GM21515 (cell line): ENCODE measurements around the gene IGFBP1.
A peak's percentile ranks its signal among the peaks of the same experiment; 100 is the strongest.

ENCODE experiments used
- ATAC-seq: cut with Tn5 transposase; IDR thresholded peaks from one replicate; pipeline ENCODE4 v1.9.1; 2021; ENCODE audit not compliant: unreplicated experiment

IGFBP1 gene

DNA sequence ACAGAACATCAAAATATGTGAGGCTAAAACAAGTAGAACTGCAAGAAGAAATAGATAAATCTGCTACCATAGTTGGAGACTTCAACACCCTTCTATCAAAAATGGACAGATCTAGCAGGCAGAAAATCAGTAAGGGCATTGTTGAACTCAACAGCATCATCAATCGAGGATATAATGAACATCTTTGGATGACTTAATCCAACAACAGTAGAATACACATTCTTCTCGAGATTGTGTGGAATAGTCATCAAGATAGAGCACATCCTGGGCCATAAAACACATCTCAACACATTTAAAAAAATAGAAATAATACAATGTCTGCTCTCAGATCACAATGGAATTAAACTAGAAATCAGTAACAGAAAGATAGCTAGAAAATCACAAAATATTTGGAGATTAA, 9.9 kb downstream of the IGFBP1 start:
- no peak for ATAC-seq

DNA sequence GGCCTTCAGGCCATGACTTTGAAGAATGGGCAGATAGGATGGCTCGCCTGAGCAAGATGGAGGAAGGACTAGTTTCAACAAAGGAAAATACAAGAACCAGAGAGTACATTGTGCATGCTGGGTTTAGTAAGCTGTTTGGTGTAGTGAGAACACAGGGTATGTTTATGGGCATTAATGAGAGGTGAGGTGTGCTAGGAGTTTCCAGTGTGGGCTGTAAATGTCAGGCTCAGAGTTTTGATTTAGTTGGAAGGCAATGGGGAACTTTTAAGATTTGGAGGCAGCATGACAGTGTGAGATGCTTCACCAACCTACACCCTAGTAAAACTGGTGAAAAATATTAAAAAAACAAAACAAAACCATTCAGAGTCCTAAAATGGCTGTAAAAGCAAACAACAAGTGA, 13.3 kb downstream of the IGFBP1 start:
- no peak for ATAC-seq

DNA sequence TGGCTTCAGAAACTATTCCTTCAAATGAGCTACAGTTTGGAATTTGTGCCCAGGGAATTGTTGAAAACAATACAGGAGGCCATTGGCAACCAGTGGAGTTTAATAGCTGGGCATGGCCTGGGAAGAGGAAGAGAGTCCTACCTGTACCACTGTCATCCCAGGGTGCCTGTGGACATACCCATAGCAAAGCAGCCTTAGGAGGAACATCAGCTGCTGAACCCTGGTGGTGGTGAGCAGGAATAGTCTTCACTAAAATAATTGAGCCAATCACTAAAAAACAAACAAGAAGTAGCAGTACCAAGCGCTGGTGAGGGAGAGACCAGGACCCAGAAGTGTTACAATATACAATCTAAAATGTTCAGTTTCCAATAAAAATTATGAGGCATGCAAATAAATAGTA, 14.5 kb downstream of the IGFBP1 start:
- no peak for ATAC-seq

DNA sequence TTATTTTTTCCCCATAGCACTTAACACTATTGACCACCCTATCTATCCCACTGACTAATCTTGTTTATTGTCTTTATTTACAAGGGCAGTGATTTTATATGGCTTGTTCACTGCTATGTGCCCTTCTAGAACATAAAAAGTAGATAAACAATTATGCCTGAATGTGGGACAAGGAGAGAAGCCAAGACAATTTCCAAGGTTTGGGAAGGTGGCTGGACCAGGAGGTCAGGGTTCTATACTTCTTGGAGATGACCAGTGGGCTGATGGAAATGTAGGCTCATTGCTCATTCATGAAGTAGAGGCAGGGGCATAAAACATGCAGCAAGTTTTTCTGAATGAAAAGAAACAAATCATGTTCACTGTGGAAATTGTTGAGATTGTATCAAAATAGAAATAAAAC, 21.3 kb downstream of the IGFBP1 start:
- no peak for ATAC-seq

DNA sequence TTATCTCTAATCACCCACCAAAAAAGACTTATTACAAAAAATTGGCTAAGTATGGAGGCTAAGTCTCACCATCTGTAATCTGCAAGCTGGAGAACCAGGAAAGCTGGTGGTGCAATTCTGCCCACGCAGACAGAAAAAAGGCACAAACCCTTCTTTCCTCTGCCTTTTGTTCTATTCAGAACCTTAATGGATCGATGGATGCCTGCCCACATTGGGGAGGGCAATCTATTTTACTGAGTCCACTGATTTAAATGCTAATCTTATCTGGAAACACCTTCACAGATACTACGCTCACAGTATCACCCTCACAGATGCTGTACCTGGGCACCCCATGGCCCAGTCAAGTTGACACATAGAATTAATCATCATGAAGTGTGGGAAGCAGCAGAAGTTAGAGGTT, 22.6 kb downstream of the IGFBP1 start:
- ATAC-seq: no peak

DNA sequence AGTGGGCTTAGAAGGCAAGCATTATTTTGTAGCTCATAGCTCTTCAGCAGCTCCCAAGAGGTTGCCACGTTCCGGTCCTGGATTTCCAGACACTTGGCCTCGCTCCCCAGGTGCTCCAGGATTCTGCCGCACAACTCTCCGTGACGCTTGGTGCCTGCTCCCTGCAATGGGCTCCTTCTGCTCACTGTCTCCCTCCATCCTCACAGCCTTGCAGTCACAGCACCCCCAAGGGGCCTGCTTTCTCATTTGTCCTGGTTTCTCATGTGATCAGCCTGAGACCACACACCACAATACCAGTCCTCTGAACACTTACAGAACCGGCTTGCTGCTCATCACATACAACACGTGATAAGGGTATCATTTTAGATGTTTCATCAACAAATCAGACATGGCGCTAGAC, 23.0 kb downstream of the IGFBP1 start:
- no peak for ATAC-seq

DNA sequence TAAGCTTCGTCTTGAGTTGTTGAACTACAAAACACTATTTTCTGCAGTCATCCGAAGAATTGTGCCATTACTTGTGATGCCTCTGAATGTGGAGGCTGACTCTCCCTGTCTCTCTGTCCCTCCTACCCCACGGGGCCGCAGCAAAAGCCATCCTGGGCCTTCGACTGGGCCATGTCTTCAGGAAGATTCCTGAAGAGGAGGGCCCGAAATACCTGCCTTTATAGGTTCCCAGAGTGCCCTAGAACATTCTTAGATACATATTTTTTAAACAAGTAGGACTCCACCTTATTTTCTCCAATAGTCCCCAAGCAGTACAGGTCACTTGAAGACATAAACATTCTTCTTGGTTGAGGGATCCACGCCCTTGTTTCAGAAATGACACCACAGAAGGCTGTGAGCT, 24.7 kb downstream of the IGFBP1 start:
- ATAC-seq: no peak

DNA sequence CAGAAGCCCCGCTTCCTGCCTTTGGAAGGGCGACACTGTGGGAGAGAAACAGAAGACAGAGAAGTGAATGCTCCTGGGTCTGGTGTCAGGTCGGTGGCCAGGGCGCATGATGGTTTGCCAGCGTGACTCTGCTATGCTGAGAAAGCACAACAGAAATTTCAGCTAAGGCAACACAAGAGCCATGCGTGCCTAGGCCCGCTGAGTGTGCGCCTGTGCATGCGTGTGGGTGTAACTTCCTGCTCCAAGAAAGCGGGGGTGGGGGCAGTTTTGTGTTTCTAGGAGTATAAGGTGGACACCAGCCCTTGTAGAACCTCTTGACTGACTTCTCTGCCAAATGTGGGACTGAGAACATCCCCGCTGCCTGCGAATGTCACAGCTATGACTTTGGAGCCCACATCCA, 26.6 kb downstream of the IGFBP1 start:
- no peak for ATAC-seq

DNA sequence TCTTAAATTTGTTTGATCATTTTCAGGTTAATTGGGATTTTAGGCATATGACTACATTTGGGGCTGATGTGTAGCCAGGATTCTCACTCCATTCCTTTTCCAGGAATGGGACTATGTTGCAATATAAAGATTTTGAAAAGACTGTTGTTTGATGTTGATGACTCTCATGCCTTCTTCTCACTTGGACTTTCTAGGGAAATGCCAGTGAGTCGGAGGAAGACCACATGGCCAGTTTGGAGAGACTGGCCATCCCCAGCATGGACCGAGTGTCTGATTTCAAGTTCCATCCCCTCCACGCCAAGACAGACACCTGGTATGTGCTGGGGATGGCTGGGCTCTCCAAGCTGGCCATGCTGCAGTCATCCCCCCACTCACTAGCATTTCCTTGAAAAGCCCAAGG, 27.3 kb downstream of the IGFBP1 start:
- no peak for ATAC-seq

DNA sequence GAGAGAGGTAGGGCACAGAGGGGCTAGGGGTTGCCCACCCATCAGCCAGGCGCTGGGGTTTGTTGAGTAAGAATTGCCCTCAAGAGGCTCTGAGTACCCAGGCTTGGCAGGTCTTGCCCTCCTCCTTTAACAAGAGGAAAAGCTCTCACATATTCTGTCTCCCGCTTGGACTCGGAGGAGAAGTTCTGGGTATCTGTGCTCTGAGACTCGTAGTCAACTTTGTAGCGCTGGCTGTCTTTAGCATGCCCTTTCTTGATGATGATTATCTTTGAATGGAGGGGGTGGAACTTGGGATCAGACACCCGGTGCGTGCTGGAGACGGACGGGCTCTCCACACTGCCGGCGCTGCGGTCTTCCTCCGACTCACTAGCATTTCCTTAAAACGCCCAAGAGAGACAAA, 28.8 kb downstream of the IGFBP1 start:
- no peak for ATAC-seq

DNA sequence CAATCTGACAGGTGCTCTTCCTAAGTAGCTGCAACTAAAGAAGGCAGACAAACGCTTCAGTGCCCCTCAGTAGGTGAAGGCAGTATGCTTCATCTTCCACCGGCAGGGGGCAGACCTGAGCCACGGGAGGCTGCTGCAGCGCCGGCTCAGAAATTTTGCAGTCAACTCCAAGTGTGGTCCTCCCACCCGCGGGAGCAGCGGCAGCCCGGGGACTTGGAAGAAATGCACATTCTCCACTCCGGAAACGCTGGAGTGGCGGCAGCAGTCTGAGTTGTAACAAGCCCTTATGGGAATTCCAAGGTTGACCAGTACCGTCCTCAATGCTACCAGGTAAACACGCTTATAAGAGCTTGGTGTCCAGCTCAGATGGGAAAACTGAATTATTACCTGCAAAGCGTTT, 29.4 kb downstream of the IGFBP1 start:
- ATAC-seq: peak; percentile 68

DNA sequence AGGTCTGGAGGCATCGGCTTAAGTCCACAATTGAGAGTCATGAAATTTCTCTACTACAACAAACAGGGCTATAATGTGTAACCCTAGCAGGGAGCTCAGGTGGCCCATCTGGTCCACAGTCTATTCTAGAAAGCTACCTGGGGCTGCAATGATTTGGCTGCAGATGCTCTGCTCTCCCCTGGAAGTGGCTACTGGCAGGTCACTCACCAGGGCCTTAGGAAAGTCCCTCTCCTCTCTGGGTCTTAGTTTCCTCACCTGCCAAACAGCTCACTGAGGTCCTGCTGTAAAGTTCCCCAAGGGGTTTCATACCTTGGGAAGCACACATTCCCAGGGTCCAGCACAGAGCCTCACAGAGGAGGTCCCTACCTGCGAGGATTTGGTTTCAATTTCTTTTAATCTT, 30.3 kb downstream of the IGFBP1 start:
- no peak for ATAC-seq

DNA sequence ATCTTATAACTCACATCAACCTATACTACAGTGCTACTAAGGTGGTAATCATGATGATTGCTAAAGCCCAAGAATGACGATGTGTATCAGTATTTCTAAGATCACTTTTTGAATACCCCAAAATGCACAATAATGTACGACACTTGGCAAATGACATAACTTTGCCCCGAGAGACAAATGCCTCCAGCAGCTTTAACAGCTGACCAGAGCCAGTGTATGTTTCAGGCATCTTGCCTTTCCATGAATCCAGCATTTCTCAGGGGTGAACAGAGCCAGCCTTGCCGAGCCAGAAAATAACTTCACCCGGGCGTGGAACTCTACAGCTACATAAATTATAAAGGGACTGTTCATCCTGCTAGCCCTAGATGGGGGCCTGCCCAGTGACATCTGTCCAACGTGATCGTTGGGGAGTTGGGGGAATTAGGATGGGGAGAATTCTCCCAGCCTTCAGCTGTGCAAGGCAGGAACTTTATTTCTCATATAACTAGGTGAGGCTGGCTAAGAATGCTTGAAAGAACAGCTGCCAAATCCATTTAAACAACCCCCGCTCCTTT, 31.0 kb downstream of the IGFBP1 start:
- ATAC-seq: no peak

DNA sequence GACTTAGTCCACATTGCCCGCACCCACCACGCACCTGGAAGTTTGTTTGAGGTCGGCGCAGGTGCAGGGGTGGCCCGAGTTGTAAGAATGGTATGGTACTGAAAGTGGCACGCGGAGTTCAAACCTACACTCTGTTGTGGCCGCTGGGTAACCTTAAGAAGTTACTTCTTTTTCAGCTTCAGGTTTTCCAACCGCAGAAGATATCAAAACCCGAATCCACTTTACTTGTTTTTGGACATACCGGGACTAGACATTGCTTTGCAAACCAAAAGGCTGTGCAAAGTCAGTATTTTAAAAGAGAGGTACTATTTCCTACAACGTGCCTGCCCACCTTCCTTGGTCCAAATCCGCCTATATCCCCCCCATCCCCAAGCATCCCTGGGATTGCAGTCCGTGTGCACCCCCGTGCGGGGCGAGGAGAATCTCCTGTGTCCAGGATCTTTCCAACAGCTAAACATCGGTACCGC, 31.7 kb downstream of the IGFBP1 start:
- no peak for ATAC-seq

DNA sequence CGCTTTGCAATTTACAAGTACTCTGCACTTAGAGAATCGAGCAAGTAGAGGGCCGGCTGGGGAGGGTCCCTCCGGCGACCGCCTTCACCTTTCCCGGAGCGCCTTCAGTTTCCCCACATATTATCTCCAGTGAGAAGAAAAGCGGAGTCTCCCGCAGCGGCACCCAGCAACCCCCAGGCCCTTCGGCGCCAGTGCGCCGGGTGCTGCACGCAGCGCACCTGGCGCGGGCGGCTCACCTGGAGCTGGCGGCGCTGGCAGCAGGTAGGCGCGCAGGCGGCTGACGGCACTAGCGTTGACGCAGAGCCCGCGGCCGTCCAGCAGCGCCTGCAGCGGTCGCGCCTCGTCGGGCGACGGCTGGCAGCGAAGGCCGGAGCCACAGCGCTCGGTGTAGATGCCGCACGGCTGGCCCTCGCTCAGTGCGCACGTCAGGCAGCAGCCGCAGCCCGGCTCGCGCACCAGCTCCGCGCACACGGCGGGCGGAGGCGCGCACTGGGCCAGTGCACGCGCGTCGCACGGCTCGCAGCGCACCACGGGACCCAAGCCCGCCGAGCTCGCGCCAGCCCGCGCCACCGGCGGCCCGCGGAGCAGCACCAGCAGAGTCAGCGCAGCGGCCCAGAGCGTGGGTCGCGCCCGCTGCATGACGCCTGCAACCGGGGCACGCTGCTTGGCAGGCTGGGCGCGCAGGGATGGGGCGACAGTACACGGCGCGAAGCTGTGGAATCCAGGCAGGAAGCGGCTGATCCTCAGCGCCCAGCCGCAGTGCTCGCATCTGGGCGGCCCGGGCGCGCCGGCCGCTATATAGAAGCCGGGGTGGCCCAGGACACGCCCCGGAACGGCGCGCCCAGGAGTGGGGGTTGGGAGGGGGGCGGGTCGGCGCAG, 32.5 kb downstream of the IGFBP1 start, which contains the start of gene IGFBP3:
Gene IGFBP3 (minus strand): TSS at position 771 of the 879 bp plus-strand sequence. CDS start 132 bp downstream, at position 639.
- no peak for ATAC-seq

DNA sequence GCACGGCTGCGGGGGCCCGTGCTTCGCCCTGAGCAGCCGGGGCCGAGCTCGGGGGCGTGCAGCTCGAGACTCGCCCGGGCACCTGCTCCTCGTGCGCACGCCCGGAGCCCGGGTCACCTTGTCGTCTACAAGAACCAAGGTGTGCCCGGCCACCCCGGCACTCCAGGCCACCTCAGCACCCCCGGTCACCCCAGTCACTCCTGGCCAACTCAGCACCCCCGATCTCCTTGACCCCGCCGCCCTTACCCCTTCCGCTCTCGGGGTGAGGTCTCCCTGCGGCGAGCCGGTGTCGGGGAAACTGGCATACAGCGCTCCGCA, 33.1 kb downstream of the IGFBP1 start:
- ATAC-seq: no peak

DNA sequence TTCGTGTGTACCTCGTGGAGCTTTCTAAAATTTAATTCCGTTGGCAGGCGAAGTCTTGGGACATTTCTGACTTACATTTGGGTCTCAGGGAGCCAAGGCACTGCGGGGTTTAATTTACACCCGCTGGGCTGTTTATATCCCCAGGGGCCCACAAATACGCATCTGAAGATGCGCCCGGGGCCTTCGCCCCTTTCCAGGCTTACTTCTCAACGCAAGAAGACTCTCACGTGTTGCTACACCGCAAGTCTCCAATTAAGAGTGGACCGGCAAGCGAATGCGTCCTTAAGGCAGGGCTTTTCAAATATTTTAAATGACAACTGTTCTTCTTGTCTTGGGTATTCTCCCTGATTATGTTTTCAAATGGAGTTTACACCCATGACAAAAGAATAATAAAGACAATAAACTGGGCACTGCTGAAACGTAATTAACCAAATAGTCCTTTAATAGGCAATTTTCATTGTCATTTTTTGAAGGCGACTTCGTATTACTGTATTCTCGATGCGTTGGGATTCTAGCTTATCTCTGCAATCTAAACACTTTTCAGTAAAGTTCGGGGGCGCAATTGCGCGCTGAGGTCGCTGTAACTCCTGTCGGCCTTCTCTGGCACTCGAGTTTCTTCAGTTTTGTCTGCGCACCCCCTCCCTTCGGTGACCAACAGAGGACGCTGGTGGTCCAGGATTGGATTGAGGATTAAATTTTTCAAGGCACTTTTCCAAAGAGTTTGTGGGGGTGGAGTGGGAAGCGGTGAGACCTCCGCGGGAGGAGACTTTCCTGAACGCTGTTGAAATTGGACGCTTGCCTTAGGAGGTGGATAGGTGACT, 33.6 kb downstream of the IGFBP1 start:
- no peak for ATAC-seq

DNA sequence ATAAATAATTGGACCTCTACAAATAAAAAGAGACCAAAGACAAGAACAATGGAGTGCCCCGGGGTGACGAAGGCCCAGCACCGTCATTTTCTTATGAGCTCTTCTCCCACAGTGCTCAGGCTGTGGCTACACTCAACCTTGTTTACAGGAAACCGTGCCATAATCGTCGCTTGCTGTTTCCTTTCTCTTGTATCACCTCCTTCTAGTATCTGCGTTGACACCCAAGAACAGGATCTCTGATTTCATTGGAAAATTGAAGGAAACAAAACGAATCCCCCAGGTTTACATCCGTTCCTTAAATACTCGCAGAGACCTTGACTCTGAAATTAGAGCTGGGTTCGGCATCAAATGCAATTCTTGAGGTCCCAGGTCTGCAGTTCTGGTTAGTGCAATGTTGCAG, 34.5 kb downstream of the IGFBP1 start:
- no peak for ATAC-seq

DNA sequence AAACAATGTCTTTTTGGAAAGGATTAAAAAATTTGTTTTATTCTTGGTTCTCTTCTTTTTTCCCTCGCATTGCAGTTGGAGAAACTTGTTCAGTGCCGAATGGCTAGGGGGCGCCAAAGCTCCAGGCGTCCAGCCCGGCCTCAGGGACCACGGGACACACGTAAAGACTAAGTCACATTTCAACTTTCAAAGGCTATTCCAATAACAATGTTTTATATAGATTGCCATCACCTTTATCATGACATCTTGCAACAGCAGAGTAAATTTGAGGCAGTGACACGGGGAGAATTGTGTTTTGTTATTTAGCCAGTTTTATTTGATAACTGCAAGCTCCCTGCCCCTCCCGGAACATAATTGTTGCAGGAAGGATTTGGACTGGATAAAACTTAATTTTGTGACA, 35.0 kb downstream of the IGFBP1 start:
- peak; percentile 53 for ATAC-seq

DNA sequence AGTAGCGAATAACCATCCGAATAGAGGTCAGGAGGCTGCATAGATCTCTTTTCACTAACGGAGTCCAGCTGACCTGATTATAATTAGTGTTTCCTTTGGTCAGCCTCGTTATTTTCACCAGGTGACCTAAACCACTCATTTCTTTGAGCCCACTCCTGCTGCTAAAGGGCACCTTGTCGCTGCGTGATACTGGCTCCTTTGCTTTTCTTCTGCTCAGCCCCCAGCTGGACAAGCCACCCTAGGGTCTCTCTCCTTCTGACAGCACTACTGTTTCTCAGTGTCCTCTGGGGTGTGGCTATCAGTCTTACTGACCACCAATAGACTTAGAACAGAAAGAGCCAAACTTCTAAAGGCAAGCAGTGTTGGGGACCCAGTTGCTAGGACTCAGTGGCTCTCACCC, 35.5 kb downstream of the IGFBP1 start:
- no peak for ATAC-seq

DNA sequence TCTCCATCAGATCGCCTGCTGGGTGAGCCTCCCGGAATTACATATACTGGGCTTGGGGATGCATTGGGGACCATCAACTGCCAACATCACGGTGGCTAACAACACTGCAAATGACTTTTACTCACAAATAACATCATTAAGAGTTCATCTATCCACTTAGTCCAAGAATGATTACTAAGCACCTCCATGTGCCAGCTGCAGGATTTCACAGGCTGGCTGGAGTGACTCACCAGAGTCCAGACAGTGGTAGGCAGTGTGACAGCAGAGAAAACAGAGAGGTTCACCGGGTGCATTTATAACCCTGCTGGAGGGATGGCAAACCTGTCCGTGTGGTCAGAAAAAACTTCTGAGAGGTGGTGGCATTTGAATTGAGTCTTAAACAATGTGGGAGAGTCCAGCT, 36.0 kb downstream of the IGFBP1 start:
- ATAC-seq: no peak

DNA sequence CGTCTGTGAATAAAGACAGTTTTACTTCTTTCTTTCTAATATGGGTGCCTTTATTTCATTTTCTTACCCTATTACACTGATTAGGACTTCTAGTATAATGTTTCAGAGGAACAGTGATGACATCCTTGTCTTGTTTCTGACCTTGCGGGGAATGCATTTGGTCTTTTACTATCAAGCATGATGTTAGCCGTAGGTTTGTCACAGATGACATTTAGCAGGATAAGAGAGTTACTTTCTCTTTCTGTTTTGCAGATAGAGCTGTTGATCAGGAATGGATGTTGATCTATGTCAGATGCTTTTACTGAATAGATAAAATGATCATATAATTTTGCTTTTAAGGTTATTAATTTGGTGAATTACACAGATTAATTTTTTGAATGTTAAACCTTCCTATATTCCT, 39.4 kb downstream of the IGFBP1 start:
- no peak for ATAC-seq
